K562 (cell line): ENCODE measurements around the gene INHA. TPM values are rescaled to one million over a fixed set of nuclear protein-coding genes. Genes with fewer than 3 reads are reported as not detected.

Experiments used
- ARID4B ChIP-seq: sonication (generic); formaldehyde crosslinking; IDR thresholded peaks from 2 replicates; pipeline ENCODE4 v1.8.0; 2022; ENCODE audit warnings: mild to moderate bottlenecking, missing genetic modification reagents
- ATF7 ChIP-seq: fragments of 450-650 bp; IDR thresholded peaks from 2 replicates; pipeline ENCODE4 v1.7.1; 2014; ENCODE audit warnings: mild to moderate bottlenecking, moderate library complexity
- BHLHE40 ChIP-seq: IDR thresholded peaks from 2 replicates; pipeline ENCODE4 v1.6.1; 2011; ENCODE audit warnings: low read length, improper control_type of control experiment
- BRD4 ChIP-seq: fragments of 200-600 bp; sonication (generic); IDR thresholded peaks from 2 replicates; pipeline ENCODE4 v1.6.1; 2017; ENCODE audit warnings: inconsistent platforms
- DDX20 ChIP-seq: fragments of 450-650 bp; IDR thresholded peaks from 2 replicates; pipeline ENCODE4 v1.6.1; 2016; ENCODE audit warnings: missing genetic modification characterization, low read depth, mild to moderate bottlenecking, missing compliant biosample characterization, moderate library complexity
- FOXK2 ChIP-seq, 2 experiments: fragments of 450-650 bp; IDR thresholded peaks in 1 of 2; conservative IDR thresholded peaks in 1 of 2; 2 replicates each; pipeline ENCODE4 v1.6.1; 2016; ENCODE audit warnings: low read depth in 2 of 2, mild to moderate bottlenecking in 1 of 2
- HDAC2 ChIP-seq: fragments of 450-650 bp; IDR thresholded peaks from 2 replicates; pipeline ENCODE4 v1.6.1; 2016; ENCODE audit warnings: mild to moderate bottlenecking
- HMBOX1 ChIP-seq: sonication (generic); IDR thresholded peaks from 2 replicates; pipeline ENCODE4 v1.6.1; 2016
- HNRNPLL ChIP-seq: fragments of 200-400 bp; formaldehyde crosslinking; IDR thresholded peaks from 2 replicates; pipeline ENCODE4 v1.6.1; 2017; ENCODE audit warnings: low read length, low read depth, mild to moderate bottlenecking; ENCODE audit not compliant: poor library complexity, severe bottlenecking
- MBD2 ChIP-seq: sonication (generic); IDR thresholded peaks from 2 replicates; pipeline ENCODE4 v1.6.1; 2016; ENCODE audit warnings: low read depth, borderline replicate concordance
- MIER1 ChIP-seq: fragments of 450-650 bp; IDR thresholded peaks from 2 replicates; pipeline ENCODE4 v1.6.1; 2016; ENCODE audit warnings: antibody characterized with exemption, mild to moderate bottlenecking, low read depth
- NCOR1 ChIP-seq: fragments of 450-650 bp; IDR thresholded peaks from 2 replicates; pipeline ENCODE4 v1.6.1; 2016; ENCODE audit warnings: mild to moderate bottlenecking, moderate library complexity
- NFIC ChIP-seq: fragments of 450-650 bp; IDR thresholded peaks from 2 replicates; pipeline ENCODE4 v1.6.1; 2017; ENCODE audit warnings: mild to moderate bottlenecking, inconsistent platforms
- SNAPC5 ChIP-seq: fragments of 250-450 bp; sonication (Bioruptor Pico); IDR thresholded peaks from 2 replicates; pipeline ENCODE4 v1.8.0; 2021; ENCODE audit warnings: moderate library complexity, mild to moderate bottlenecking, inconsistent platforms
- ZFX ChIP-seq: sonication (generic); formaldehyde crosslinking; IDR thresholded peaks from 2 replicates; pipeline ENCODE4 v1.8.0; 2022; ENCODE audit warnings: mild to moderate bottlenecking, missing genetic modification reagents, moderate library complexity
- ZNF212 ChIP-seq: fragments of 450-650 bp; formaldehyde crosslinking; IDR thresholded peaks from 2 replicates; pipeline ENCODE4 v1.4.0; 2020; ENCODE audit warnings: mild to moderate bottlenecking
- polyA plus RNA-seq, 8 experiments: library from polyadenylated mRNA; depleted of rRNA in 4 of 8; stranded (reverse) in 5 of 8; unstranded in 3 of 8; fragments of >200 nt; fragmentation: Nextera tagmentation in 2 of 8; fragmentation: Illumina TruSeq in 1 of 8; extraction: Ambion mirVana in 2 of 8; extraction: Trizol in 1 of 8; gene quantifications; 2 replicates each; pipeline versions ENCODE4 v1.2.1 to v1.2.3, GENCODE V29; 2011 to 2014; ENCODE audit warnings: inconsistent platforms in 1 of 8, missing spikeins in 1 of 8
- total RNA-seq, 7 experiments: library from RNA; depleted of rRNA in 6 of 7; stranded (reverse); fragments of >200 nt in 6 of 7; fragmentation: Illumina TruSeq in 2 of 7; extraction: Trizol in 2 of 7; gene quantifications; 2 replicates each; pipeline versions ENCODE4 v1.2.1 to v1.2.3, GENCODE V29; 2011 to 2021; ENCODE audit warnings: low replicate concordance in 1 of 7
- TF ChIP-seq, protein P1 (sequence below), 2 experiments: fragments of 450-650 bp; IDR thresholded peaks; 2 replicates each; pipeline ENCODE4 v1.6.1; 2016
- TF ChIP-seq, protein P2 (sequence below): IDR thresholded peaks from 2 replicates; pipeline ENCODE4 v1.6.1; 2012; ENCODE audit warnings: low read depth, low read length, improper control_type of control experiment, borderline replicate concordance

The INHA gene
- total and polyA plus RNA-seq, 9 of the 15 experiments (the other 6 are each of a cell fraction or from before 2014, with no cell fraction given), result 0.07 to 1.9 (median 0.40) TPM

- 0 out of 2 replicates have a peak, but pooled peaks have one; percentile 37 for TF ChIP-seq ARID4B (CRISPR knock-in tag)
- TF ChIP-seq ATF7, result peak; percentile 55
- peak; percentile 76 for TF ChIP-seq NFIC
- no peak for TF ChIP-seq HMBOX1
- TF ChIP-seq ZNF212 (CRISPR knock-in tag), result no peak
- TF ChIP-seq DDX20 (tag), result no peak
- TF ChIP-seq HDAC2, result 0 out of 2 replicates have a peak, but pooled peaks have one; percentile 29
- TF ChIP-seq, protein P1, sequence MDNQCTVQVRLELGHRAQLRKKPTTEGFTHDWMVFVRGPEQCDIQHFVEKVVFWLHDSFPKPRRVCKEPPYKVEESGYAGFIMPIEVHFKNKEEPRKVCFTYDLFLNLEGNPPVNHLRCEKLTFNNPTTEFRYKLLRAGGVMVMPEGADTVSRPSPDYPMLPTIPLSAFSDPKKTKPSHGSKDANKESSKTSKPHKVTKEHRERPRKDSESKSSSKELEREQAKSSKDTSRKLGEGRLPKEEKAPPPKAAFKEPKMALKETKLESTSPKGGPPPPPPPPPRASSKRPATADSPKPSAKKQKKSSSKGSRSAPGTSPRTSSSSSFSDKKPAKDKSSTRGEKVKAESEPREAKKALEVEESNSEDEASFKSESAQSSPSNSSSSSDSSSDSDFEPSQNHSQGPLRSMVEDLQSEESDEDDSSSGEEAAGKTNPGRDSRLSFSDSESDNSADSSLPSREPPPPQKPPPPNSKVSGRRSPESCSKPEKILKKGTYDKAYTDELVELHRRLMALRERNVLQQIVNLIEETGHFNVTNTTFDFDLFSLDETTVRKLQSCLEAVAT (IDR thresholded peaks at IDR 0.05), result peak; percentile 80 to 83; a peak in 3 of 4 replicates
- TF ChIP-seq BRD4, result no peak
- peak; percentile 95 for TF ChIP-seq NCOR1
- TF ChIP-seq SNAPC5 (CRISPR knock-in tag), result no peak
- TF ChIP-seq, protein P2, sequence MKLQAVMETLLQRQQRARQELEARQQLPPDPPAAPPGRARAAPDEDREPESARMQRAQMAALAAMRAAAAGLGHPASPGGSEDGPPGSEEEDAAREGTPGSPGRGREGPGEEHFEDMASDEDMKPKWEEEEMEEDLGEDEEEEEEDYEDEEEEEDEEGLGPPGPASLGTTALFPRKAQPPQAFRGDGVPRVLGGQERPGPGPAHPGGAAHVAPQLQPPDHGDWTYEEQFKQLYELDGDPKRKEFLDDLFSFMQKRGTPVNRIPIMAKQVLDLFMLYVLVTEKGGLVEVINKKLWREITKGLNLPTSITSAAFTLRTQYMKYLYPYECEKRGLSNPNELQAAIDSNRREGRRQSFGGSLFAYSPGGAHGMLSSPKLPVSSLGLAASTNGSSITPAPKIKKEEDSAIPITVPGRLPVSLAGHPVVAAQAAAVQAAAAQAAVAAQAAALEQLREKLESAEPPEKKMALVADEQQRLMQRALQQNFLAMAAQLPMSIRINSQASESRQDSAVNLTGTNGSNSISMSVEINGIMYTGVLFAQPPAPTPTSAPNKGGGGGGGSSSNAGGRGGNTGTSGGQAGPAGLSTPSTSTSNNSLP, result no peak
- peak; percentile 54; the same call in 1 of the 2 replicates for TF ChIP-seq BHLHE40
- peak in 1 of 2 experiments; percentile 44; a peak in 1 of 4 replicates for TF ChIP-seq FOXK2 (conservative IDR thresholded peaks at IDR 0.05 in 1 of 2, IDR thresholded peaks at IDR 0.05 in 1 of 2; ENCODE audit: low read depth in 2 of 2)
- TF ChIP-seq HNRNPLL, result peak; percentile 39
- TF ChIP-seq ZFX (CRISPR knock-in tag), result no peak
- TF ChIP-seq MBD2, result peak; percentile 41; the same call in 1 of the 2 replicates
- no peak for TF ChIP-seq MIER1
Observed at GRCh38 chr2:219571311-219572236, 536 bp upstream of the INHA start, which contains the start of gene OBSL1 (continued).
